NK-92 (cell line): Measurements from ENCODE around the gene ACSL1.
"Not testable (repeated sequence)": the region's sequence is repeated elsewhere in the genome, so short reads cannot be mapped to it uniquely, and the experiment has no call there.

Source experiments
- DNase-seq: peaks from one replicate; lab custom pipeline; 2025; ENCODE audit not compliant: unreplicated experiment; lab: John Stamatoyannopoulos, UW

ACSL1 gene

GRCh38 chr4:184792950-184793555 lies 32.7 kb downstream of the ACSL1 start:
- DNase-seq = no peak

- no peak for DNase-seq
Measured at GRCh38 chr4:184792334-184792733, 33.4 kb downstream of the ACSL1 start.

GRCh38 chr4:184790826-184791225 lies 34.9 kb downstream of the ACSL1 start:
- DNase-seq = no peak

GRCh38 chr4:184787766-184788503 lies 37.8 kb downstream of the ACSL1 start:
- no peak for DNase-seq

GRCh38 chr4:184785813-184786212 lies 40.0 kb downstream of the ACSL1 start:
- DNase-seq = no peak

- no peak for DNase-seq
Measured at GRCh38 chr4:184784628-184785257, 41.0 kb downstream of the ACSL1 start.

GRCh38 chr4:184782731-184783373 lies 42.9 kb downstream of the ACSL1 start:
- DNase-seq = no peak

GRCh38 chr4:184779160-184779559 lies 46.6 kb downstream of the ACSL1 start:
- not testable (repeated sequence) for DNase-seq

GRCh38 chr4:184778325-184778724 lies 47.4 kb downstream of the ACSL1 start:
- no peak for DNase-seq

GRCh38 chr4:184776821-184777220 lies 48.9 kb downstream of the ACSL1 start:
- no peak for DNase-seq

- no peak for DNase-seq
Measured at GRCh38 chr4:184775854-184776555, 49.8 kb downstream of the ACSL1 start.

GRCh38 chr4:184774152-184774551 lies 51.6 kb downstream of the ACSL1 start:
- no peak for DNase-seq

GRCh38 chr4:184771416-184771815 lies 54.4 kb downstream of the ACSL1 start:
- no peak for DNase-seq

GRCh38 chr4:184769141-184769765 lies 56.5 kb downstream of the ACSL1 start:
- DNase-seq = no peak

GRCh38 chr4:184768296-184768695 lies 57.5 kb downstream of the ACSL1 start:
- no peak for DNase-seq

GRCh38 chr4:184766446-184766845 lies 59.3 kb downstream of the ACSL1 start:
- DNase-seq = no peak

- no peak for DNase-seq
Measured at GRCh38 chr4:184765473-184766340, 60.1 kb downstream of the ACSL1 start.

GRCh38 chr4:184764601-184765000 lies 61.2 kb downstream of the ACSL1 start:
- no peak for DNase-seq

- DNase-seq = no peak
Measured at GRCh38 chr4:184763150-184763780, 62.5 kb downstream of the ACSL1 start.
